Natural killer cell (primary cell): ENCODE measurements around the gene PPME1. TPM values are rescaled to one million over a fixed set of nuclear protein-coding genes. Genes with fewer than 3 reads are reported as not detected.

Source experiments
- ATAC-seq, 3 donors: fragments of 150-1000 bp in 2 of 3; fragments of 200-7000 bp in 1 of 3; cut with Tn5 transposase; 1 replicate in 1 of 3; 2 replicates in 2 of 3; pipeline ENCODE4 v1.10.0; 2021; ENCODE audit warnings: mild to moderate bottlenecking in 2 of 3, moderate library complexity in 2 of 3
- DNase-seq, 2 donors: peaks; one replicate each; pipeline versions ENCODE4 v3.0.0 to v3.0.0-alpha.2; 2013 to 2021; ENCODE audit warnings: mixed read lengths in 1 of 2
- H3K27ac ChIP-seq: one replicate; pipeline ENCODE4 v1.5.1; 2013; ENCODE audit warnings: mild to moderate bottlenecking, low read length
- H3K27me3 ChIP-seq: one replicate; pipeline ENCODE4 v1.6.1; 2013; ENCODE audit warnings: low read length; ENCODE audit not compliant: control insufficient read depth, insufficient read depth
- H3K36me3 ChIP-seq: one replicate; pipeline ENCODE4 v1.6.1; 2013; ENCODE audit warnings: low read length; ENCODE audit not compliant: control insufficient read depth, insufficient read depth
- H3K4me1 ChIP-seq: one replicate; pipeline ENCODE4 v1.6.1; 2013; ENCODE audit warnings: low read length; ENCODE audit not compliant: control insufficient read depth, insufficient read depth
- H3K4me3 ChIP-seq: one replicate; pipeline ENCODE4 v1.5.1; 2013; ENCODE audit warnings: low read length
- H3K9me3 ChIP-seq: one replicate; pipeline ENCODE4 v1.6.1; 2013; ENCODE audit warnings: low read length; ENCODE audit not compliant: control insufficient read depth, insufficient read depth
- H3K27ac Mint-ChIP-seq, 2 donors: one replicate each; pipeline ENCODE4 v1.8.0; 2022; ENCODE audit warnings: mild to moderate bottlenecking in 2 of 2, mixed read lengths in 2 of 2, moderate library complexity in 1 of 2
- H3K27me3 Mint-ChIP-seq, 2 donors: one replicate each; pipeline ENCODE4 v1.8.0; 2022; ENCODE audit warnings: low read depth in 2 of 2, mixed read lengths in 2 of 2
- H3K36me3 Mint-ChIP-seq: one replicate; pipeline ENCODE4 v1.8.0; 2022; ENCODE audit warnings: mixed read lengths
- H3K4me1 Mint-ChIP-seq, 2 donors: one replicate each; pipeline ENCODE4 v1.8.0; 2022; ENCODE audit warnings: mixed read lengths in 2 of 2
- H3K4me3 Mint-ChIP-seq: one replicate; pipeline ENCODE4 v1.8.0; 2022; ENCODE audit warnings: mild to moderate bottlenecking, moderate library complexity, mixed read lengths
- H3K9me3 Mint-ChIP-seq, 2 donors: one replicate each; pipeline ENCODE4 v1.8.0; 2022; ENCODE audit warnings: mixed read lengths in 2 of 2
- CTCF ChIP-seq: fragments of 200-600 bp; IDR thresholded peaks from one replicate; pipeline ENCODE4 v1.8.0; 2022; ENCODE audit warnings: antibody characterized with exemption
- WGBS: methylation state at CpG from one replicate; pipeline ENCODE4 v1.1.7; 2013; ENCODE audit warnings: missing lambda C conversion rate; ENCODE audit not compliant: insufficient coverage; 5-methylcytosine and 5-hydroxymethylcytosine counted together
- intact Hi-C: fragments of 100-400 bp; cut with micrococcal nuclease; formaldehyde crosslinking; loops from one replicate; pipeline ENCODE4 v1.14.2; 2022
- total RNA-seq, 4 donors: library from RNA; stranded (reverse); fragments of 120-200 nt in 1 of 4; gene quantifications; one replicate each; pipeline versions ENCODE4 v1.2.3 to v1.2.4, GENCODE V29; 2013 to 2022

PPME1 gene
- total RNA-seq, 3 donors from 2014 or later (not counting 1 experiment from before 2014, with no cell fraction given): 15.6 to 18.5 (median 16.9) TPM

- Histone ChIP-seq H3K27ac (no peak overlapping the region), H3K27me3 (no peaks in the 10 kb centered on the region), H3K36me3 (peaks cover 9% of the 10 kb centered on the region), H3K4me3 (no peak overlapping the region), H3K9me3 (no peaks in the 10 kb centered on the region), H3K4me1 (no peaks in the 10 kb centered on the region)
- ATAC-seq (no peak), DNase-seq (no peak)
- H3K36me3 Mint-ChIP-seq: no peaks in the 10 kb centered on the region
- no peak overlapping the region for H3K27ac Mint-ChIP-seq
- H3K9me3 Mint-ChIP-seq: no peaks in the 10 kb centered on the region
- TF ChIP-seq CTCF: no peak
- no peak overlapping the region for H3K4me3 Mint-ChIP-seq
- intact Hi-C loops: no loop called here
- H3K27me3 Mint-ChIP-seq: no peaks in the 10 kb centered on the region
- 92% methylated on average over 2 of the region's 2 CpGs for WGBS
- no peaks in the 10 kb centered on the region for H3K4me1 Mint-ChIP-seq
Measured at GRCh38 chr11:74226907-74227306, 55.8 kb downstream of the PPME1 start.

GRCh38 chr11:74232311-74232950 is 61.3 kb downstream of the PPME1 start:
- H3K4me3 Mint-ChIP-seq: no peak overlapping the region

GRCh38 chr11:74233683-74234082 is 62.6 kb downstream of the PPME1 start:
- no peak overlapping the region for H3K4me3 ChIP-seq
- intact Hi-C loops: no loop called here
- H3K4me1 ChIP-seq: peaks cover 5% of the 10 kb centered on the region
- no peaks in the 10 kb centered on the region for H3K27me3 ChIP-seq
- peaks cover 28% of the 10 kb centered on the region for H3K36me3 ChIP-seq
- H3K9me3 ChIP-seq: no peaks in the 10 kb centered on the region
- no peak overlapping the region for H3K27ac Mint-ChIP-seq
- H3K9me3 Mint-ChIP-seq: no peaks in the 10 kb centered on the region
- no peaks in the 10 kb centered on the region for H3K36me3 Mint-ChIP-seq
- ATAC-seq (no peak), DNase-seq (no peak)
- no peak overlapping the region for H3K4me3 Mint-ChIP-seq
- H3K27ac ChIP-seq: no peak overlapping the region
- H3K27me3 Mint-ChIP-seq: no peaks in the 10 kb centered on the region
- TF ChIP-seq CTCF: no peak
- WGBS: 88% methylated on average over 3 of the region's 3 CpGs
- H3K4me1 Mint-ChIP-seq: no peaks in the 10 kb centered on the region

More at GRCh38 chr11:74232311-74232950, 61.3 kb downstream of the PPME1 start:
- ATAC-seq (peak in 2 of 3 donors; percentile 41 to 50), DNase-seq (peak in 1 of 2 donors; percentile 70)
- Histone ChIP-seq H3K4me1 (peaks cover 5% of the 10 kb centered on the region), H3K27ac (no peak overlapping the region), H3K9me3 (no peaks in the 10 kb centered on the region), H3K4me3 (no peak overlapping the region), H3K27me3 (no peaks in the 10 kb centered on the region), H3K36me3 (peaks cover 28% of the 10 kb centered on the region)
- H3K9me3 Mint-ChIP-seq: no peaks in the 10 kb centered on the region
- no peak for TF ChIP-seq CTCF
- H3K27me3 Mint-ChIP-seq: no peaks in the 10 kb centered on the region
- no peaks in the 10 kb centered on the region for H3K4me1 Mint-ChIP-seq
- no peaks in the 10 kb centered on the region for H3K36me3 Mint-ChIP-seq
- intact Hi-C loops: no loop called here
- no peak overlapping the region for H3K27ac Mint-ChIP-seq
- 89% methylated on average over 5 of the region's 6 CpGs for WGBS

DNA sequence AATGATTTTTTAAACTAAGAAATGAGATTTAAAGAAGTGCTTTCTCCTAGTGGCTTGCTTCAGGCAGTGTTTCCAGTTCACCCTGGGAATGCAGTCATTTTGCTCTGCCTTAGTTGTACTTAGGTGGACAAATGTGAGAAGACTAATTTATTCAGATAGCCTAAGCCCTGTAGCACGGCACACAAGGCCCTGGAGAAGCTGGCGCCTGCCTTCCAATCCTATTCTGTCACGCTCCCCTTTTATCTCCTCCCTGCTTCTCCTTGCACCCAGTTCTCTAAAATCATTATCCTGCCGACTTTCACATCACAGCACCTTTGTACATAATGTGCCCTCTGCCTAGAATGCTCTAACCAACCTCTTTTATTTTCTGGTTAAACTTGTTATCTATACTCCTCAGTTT is 64.0 kb downstream of the PPME1 start:
- intact Hi-C loops: no loop called here
- 95% methylated on average over 4 of the region's 4 CpGs for WGBS
- H3K27me3 Mint-ChIP-seq: no peaks in the 10 kb centered on the region

More for the DNA sequence above, 64.0 kb downstream of the PPME1 start:
- Histone ChIP-seq H3K4me3 (no peak overlapping the region), H3K27ac (no peak overlapping the region), H3K27me3 (no peaks in the 10 kb centered on the region), H3K4me1 (peaks cover 5% of the 10 kb centered on the region), H3K36me3 (peaks cover 35% of the 10 kb centered on the region), H3K9me3 (no peaks in the 10 kb centered on the region)
- Mint-ChIP-seq H3K36me3 (no peaks in the 10 kb centered on the region), H3K9me3 (no peaks in the 10 kb centered on the region), H3K4me1 (no peaks in the 10 kb centered on the region), H3K27ac (no peak overlapping the region), H3K4me3 (no peak overlapping the region)
- no peak for TF ChIP-seq CTCF
- no peak for DNase-seq
- ATAC-seq: no peak
